ENCODE data around the gene GRIN2A.

GRIN2A gene

GRCh38 chr16:9821331-9821730 lies 360.9 kb downstream of the GRIN2A start:
- TF ChIP-seq CTCF (IDR thresholded peaks at IDR 0.05; ENCODE audit: extremely low read depth, missing control alignments), result no peak
- no peak for DNase-seq (ENCODE audit: low spot score)

- no peak for DNase-seq (ENCODE audit: low spot score)
- TF ChIP-seq CTCF (IDR thresholded peaks at IDR 0.05; ENCODE audit: extremely low read depth, missing control alignments), result no peak
These were observed 361.6 kb downstream of the GRIN2A start for GRCh38 chr16:9820476-9821246.

- TF ChIP-seq CTCF (IDR thresholded peaks at IDR 0.05; ENCODE audit: extremely low read depth, missing control alignments), result no peak
These were observed 363.5 kb downstream of the GRIN2A start for GRCh38 chr16:9818702-9819101.

GRCh38 chr16:9817586-9817985 lies 364.6 kb downstream of the GRIN2A start:
- no peak for DNase-seq (ENCODE audit: low spot score)
- TF ChIP-seq CTCF (IDR thresholded peaks at IDR 0.05; ENCODE audit: extremely low read depth, missing control alignments), result no peak

More at GRCh38 chr16:9818702-9819101, 363.5 kb downstream of the GRIN2A start:
- no peak for DNase-seq (ENCODE audit: low spot score)

GRCh38 chr16:9816644-9817043 lies 365.6 kb downstream of the GRIN2A start:
- DNase-seq (ENCODE audit: low spot score), result no peak
- no peak for TF ChIP-seq CTCF (IDR thresholded peaks at IDR 0.05; ENCODE audit: extremely low read depth, missing control alignments)

GRCh38 chr16:9813665-9814064 lies 368.6 kb downstream of the GRIN2A start:
- TF ChIP-seq CTCF (IDR thresholded peaks at IDR 0.05; ENCODE audit: extremely low read depth, missing control alignments), result no peak
- DNase-seq (ENCODE audit: low spot score), result no peak

GRCh38 chr16:9808210-9808609 lies 374.0 kb downstream of the GRIN2A start:
- DNase-seq (ENCODE audit: low spot score), result no peak
- no peak for TF ChIP-seq CTCF (IDR thresholded peaks at IDR 0.05; ENCODE audit: extremely low read depth, missing control alignments)

Measured in GM20000 (cell line).